Activated CD8-positive, alpha-beta memory T cell treated with anti-CD3 and anti-CD28 coated beads for 4 hours (primary cell): ENCODE data around the gene CYP20A1.
"Not testable (repeated sequence)": the region's sequence is repeated elsewhere in the genome, so short reads cannot be mapped to it uniquely, and the experiment has no call there.

Experiments
- DNase-seq, 2 donors: peaks; one replicate each; pipeline ENCODE4 v3.0.0-alpha.2; 2020; ENCODE audit warnings: low read depth in 2 of 2

Gene CYP20A1, protein sequence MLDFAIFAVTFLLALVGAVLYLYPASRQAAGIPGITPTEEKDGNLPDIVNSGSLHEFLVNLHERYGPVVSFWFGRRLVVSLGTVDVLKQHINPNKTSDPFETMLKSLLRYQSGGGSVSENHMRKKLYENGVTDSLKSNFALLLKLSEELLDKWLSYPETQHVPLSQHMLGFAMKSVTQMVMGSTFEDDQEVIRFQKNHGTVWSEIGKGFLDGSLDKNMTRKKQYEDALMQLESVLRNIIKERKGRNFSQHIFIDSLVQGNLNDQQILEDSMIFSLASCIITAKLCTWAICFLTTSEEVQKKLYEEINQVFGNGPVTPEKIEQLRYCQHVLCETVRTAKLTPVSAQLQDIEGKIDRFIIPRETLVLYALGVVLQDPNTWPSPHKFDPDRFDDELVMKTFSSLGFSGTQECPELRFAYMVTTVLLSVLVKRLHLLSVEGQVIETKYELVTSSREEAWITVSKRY

DNA sequence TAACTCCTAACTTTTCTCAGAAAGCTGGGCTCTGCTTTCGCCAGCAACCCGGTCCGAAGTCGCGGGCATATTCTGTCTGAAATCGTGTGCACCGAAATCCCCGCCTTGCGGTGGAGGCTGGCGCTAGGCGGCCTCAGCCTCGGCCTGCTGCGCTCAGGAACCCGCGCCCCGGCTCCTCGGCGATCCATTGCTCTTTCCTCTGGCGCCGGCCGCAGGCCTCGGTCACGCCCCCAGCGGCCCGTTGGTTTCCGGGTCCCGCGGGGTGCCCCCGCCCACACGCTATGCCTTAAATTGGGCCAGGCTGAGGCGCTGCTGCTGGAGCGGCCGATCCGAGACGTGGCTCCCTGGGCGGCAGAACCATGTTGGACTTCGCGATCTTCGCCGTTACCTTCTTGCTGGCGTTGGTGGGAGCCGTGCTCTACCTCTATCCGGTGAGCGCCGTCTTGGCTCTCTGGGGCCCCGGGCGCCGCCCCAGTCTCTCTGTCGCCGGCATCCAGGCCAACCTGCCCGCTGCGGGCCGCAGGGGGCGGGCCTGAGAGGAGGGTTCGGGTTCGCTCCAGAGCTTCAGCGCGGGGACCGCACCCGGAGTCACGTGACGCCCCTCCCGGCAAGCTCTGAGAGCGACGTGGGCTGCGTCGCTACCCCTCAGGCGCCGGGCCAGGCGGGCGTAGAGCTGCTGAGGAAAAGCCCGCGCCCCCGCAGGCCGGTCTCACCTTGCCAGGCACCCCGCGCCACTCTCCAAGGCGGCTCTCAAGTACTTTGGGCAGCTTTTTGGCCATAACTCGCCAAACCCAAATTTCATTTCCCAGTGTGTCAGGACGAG is at the start of gene CYP20A1:
Gene CYP20A1, plus strand, starts transcription at position 315 of the 823 bp plus-strand sequence. Its CDS starts 45 bp downstream, at position 360.
- peak; percentile 91 to 92 for DNase-seq

DNA sequence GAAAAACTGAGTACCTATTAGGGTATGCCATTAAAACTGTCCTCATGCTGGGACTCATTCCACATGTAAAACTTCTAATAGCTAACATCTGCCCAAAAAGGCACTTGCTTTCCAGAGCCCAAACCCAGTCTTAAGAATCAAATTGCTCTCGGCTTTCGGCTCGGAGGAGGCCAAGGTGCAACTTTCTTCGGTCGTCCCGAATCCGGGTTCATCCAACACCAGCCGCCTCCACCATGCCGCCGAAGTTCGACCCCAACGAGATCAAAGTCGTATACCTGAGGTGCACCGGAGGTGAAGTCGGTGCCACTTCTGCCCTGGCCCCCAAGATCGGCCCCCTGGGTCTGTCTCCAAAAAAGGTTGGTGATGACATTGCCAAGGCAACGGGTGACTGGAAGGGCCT is 48.3 kb upstream of the CYP20A1 start:
- not testable (repeated sequence) for DNase-seq

DNA sequence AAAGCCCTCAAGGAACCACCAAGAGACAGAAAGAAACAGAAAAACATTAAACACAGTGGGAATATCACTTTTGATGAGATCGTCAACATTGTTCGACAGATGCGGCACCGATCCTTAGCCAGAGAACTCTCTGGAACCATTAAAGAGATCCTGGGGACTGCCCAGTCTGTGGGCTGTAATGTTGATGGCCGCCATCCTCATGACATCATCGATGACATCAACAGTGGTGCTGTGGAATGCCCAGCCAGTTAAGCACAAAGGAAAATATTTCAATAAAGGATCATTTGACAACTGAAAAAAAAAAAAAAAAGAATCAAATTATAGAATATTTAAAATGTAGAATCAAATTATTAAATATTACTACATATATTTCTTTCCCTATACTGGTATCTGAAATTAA is 47.8 kb upstream of the CYP20A1 start:
- DNase-seq, result not testable (repeated sequence)

DNA sequence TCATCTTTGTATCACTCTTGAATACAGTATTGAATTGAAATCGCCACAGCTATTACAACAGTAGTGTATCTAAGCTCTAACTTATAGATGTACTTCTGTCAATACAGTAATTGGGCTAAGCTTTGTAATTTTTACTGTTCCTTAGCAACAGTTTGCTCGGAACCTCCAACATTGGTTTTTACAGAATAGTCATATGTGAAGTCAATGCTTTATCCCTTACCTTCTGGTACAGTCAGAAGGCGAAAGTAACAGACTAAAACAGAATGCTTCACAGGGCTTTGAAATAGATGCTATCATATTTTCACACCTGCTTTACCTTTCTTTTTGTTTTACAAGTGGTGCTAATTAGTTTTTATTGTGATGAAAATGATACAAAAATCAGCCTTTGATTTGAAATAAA is 46.9 kb upstream of the CYP20A1 start:
- DNase-seq, result no peak

DNA sequence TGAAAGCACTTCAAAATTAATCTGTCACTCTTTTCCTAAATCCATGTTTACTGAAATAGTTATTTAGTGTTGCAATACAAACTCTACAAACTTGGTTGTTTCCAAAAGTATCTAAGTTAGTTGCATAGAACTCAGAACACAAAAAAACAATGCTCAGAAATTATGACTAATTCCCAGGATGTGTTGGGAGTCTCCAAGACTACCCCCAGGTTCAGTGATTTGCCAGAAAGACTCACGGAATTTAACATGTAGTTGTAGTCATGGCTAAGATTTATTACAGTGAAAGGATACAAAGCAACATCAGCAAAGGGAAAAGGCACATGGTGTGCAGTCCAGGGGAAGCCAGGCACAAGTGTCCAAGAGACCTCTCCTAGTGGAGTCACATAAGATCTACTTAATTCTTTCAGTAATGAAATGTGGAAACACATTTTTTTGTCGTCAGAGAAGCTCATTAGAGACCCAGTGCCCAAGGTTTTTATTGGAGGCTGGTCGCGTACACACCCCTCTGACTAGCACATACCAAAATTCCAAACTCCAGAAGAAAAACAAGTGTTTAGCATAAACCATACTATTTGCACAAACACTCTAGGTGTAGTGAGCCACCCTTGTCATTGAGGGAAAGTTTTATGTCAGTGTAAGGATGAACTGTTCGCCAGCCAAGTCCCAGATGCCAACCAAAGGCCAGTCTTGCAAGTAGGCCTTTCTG is 43.3 kb upstream of the CYP20A1 start:
- DNase-seq, result no peak

DNA sequence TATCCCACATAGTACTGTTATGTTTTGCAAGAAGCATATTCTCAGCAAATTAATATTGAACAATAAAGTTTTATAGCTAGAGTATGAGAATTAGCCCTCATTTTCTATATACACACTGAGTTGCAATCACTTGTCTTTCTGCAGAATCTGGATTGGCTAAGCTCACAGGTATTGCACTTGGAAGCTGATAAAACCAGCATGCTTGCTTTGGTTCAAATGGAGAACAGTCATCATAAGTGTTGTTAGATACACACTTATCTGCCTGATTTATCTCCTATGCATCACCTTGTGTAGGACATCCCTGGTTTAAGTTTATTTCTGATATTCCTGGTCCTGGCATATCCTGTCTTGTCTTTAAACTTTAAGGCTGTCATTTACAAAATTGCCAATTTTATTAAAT is 38.0 kb upstream of the CYP20A1 start:
- DNase-seq, result no peak

DNA sequence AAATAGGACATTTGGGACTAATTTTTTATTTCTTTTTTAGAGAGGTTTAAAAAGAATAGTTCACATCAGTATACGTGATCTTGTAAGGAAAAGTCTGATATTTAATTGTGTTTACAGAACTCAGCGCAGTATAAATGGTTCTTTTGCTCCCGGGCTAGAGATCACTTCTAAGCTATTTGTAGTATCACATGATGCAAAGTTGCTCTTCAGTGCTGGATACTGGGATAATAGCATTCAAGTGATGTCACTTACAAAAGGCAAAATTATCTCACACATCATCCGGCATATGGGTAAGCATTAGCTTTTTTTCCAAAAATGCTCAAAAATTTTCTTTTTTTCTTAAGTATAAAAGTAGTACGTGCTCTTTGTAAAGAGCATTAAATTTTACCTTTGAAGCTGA is 37.4 kb upstream of the CYP20A1 start:
- no peak for DNase-seq

DNA sequence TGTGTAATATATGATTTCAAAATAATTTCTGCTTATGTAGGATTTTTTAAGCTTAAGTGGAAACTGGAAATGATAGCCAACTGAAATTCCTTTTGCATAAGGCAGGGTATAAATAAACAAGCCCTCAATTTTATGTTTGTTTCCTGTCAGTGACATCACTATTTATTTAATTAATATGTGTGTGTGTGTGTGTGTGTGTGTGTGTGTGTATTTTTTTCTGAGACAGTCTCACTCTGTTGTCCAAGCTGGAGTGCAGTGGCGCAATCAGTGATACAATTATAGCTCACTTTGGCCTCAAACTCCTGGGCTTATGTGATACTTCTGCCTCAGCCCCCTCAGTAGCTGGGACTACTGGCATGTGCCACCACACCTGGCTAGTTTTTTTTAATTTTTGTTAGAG is 29.3 kb upstream of the CYP20A1 start:
- no peak for DNase-seq

DNA sequence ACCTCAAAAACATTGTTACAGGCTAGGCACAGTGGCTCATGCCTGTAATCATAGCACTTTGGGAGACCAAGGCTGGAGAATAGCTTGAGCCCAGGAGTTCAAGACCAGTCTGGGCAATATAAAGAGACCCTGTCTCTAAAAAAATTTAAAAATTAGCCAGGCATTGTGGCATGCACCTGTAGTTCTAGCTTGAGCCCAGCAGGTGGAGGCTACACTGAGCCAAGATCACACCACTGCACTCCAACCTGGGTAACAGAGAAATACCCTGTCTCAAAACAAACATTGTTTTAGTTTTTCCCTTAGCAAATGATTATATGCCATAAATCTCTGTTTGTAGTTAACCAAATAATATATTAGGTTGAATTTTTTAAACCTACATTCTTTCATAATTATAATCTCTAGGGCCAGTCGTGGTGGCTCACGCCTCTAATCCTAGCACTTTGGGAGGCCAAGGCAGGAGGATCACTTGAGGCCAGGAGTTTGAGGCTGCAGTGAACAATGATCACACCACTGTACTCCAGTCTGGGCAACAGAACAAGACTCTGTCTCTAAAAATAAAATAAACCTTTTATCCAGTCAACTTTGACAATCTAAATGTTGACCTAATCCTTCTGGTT is 13.3 kb upstream of the CYP20A1 start:
- DNase-seq, result no peak

DNA sequence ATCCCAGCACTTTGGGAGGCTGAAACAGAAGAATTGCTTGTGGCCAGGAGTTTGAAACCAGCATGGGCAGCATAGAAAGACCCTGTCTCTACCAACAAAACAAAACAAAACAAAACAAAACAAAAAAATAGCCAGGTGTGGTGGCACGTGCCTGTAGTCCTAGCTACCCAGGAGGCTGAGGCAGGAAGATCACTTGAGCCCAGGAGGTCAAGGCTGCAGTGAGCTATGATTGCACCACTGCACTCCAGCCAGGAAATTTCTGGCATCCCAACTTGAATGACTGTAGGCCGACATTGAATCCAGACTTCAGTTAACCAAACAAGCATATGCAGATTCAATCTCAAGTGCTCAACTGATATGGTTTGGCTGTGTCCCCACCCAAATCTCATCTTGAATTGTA is 9.1 kb upstream of the CYP20A1 start:
- not testable (repeated sequence) for DNase-seq

DNA sequence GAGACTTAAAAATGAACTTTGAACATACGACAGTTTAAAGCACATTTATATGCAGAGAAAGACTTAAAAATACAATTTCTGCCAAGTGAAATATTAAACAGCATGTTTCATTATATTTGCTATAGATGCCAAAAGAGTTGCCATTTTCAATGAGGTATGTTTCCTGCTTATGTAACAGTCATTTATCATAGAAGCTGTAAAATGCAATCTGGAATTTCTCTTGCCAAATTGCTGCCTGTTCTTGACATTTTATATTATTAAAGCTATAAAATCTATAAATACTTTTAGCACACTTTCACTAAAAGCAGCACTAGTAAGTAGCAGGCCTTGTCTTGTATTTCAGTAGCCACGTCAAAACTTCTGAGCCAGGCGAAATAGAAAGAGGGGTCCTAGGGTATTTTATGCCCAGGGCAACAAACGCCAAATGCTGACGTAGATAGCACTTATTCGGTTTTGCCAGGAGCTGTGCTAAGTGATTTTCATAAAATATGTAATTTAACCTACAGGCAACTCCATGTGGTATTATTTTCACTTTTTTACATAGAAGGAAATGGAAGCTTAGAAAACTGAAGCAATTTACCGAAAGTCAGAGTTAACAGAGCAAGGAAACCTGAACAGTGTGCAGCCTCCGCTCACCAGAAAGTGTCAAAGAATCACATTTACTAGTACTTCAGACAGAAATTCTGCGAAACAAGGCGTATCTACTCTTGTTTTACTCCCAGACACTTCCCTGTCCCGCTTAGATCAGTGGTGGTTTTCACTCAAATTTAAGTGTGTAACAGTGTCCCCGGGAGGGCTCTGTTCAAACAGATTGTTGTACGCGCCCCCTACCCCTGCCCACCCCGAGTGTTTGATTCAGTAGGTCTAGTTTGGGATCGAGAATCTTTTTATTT is 1.2 kb upstream of the CYP20A1 start:
- DNase-seq, result no peak

DNA sequence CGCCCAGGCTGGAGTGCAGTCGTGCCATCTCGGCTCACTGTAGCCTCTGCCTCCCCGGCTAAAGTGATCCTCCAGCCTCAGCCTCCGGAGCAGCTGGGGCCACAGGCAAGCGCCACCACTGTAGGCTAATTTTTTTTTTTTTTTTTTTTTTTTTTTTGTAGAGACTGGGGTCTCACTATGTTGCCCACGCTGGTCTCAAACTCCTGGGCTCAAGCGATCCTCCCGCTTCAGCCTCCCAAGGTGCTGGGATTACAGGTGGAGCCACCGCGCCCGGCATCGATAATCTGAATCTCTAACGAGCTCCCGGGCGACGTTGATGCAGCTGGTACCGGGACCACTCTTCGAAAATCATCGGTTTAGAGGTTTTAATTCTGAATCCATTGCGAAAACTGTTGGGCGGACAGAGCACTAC is 520 bp upstream of the CYP20A1 start:
- DNase-seq, result peak in 1 of 2 donors; percentile 1

DNA sequence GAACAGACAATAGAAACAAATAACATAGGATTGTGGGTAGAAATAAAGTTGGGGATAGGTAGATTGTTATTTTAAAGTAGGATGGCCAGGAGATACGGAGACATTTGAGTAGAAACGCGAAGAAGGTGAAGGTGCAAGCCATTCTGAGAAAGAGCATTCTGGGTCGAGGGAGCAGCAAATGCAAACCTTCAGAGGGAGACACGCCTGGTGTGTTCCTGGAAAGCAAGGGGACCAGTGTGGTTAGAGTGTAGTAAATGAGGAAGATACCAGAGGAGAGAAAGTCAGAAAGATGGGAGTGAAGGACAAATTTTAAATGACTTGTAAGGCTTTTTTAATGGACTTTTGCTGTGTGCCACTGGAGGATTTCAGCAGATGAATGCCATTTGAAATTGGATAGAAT is 1.7 kb downstream of the CYP20A1 start:
- no peak for DNase-seq

DNA sequence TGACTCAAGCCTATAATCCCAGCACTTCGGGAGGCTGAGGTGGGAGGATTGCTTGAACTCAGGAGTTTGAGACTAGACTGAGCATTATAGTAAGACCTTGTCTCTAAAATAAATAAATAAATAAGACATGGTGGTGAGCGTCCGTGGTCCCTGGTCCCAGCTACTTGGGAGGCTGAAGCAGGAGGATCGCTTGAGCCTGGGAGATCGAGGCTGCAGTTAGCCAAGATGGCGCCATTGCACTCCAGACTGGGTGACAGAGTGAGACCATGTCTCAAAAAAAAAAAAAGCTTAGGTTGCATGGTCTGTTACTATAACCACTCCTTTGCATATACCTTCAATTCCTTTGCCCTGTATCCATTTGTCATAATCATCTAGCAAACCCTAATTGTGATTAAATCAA is 3.7 kb downstream of the CYP20A1 start:
- DNase-seq, result no peak

DNA sequence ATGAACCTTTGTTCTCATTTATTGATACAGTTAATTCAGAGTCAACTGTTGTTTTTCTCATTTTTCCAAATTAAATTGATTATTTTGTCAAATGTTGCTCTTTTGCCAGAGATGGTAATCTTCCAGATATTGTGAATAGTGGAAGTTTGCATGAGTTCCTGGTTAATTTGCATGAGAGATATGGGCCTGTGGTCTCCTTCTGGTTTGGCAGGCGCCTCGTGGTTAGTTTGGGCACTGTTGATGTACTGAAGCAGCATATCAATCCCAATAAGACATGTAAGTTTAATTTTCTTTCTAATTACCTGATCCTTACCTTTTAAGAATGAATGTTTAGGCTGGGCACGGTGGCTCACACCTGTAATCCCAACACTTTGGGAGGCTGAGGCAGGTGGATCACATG is 7.8 kb downstream of the CYP20A1 start:
- DNase-seq, result no peak

DNA sequence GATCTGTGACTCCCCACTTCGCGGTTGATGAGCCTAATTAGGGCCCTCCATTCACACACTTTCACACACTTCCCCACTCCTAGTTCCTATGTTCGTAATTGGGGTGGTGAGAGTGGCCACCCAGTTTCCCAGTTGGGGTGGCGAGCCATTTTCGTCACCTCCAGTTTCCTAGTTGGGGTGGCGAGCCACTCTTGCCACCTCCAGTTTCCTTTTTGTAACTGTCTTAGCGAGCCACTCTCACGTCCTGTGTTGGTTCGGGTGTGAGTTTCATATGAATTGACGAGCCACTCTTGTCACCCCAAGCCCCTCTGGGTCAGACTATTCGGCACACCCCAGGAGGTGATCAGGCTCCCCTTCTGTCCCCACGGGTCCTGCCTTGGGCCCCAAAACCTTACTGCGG is 14.0 kb downstream of the CYP20A1 start:
- DNase-seq, result no peak

DNA sequence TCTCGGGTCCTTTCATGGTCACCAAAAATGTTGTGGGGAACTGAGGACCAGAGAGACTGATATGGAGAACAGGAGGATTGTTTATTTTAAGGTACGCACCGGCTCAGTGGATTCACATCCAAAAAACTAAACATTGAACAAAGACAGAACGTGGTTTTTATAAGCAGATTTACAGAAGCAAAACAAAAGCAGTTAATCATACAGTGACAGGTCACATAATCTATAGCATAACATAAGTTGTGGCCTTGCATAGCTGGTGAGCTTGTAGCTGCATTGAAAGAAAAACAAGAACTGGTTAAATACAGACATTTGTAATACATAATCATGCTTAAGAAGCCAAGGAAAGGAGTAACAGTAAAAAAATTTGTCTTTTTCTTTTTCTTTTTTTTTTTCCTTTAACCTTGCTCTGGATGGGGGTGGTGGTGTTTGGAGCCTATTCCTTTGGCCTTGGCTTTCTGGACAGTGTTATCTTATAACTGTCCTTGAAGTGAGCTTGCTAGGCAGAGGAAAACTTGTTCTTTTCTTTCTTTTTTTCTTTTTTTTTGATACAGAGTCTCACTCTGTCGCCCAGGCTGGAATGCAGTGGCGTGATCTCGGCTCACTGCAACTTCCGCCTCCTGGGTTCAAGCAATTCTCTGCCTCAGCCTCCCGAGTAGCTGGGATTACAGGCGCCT is 14.7 kb downstream of the CYP20A1 start:
- not testable (repeated sequence) for DNase-seq

DNA sequence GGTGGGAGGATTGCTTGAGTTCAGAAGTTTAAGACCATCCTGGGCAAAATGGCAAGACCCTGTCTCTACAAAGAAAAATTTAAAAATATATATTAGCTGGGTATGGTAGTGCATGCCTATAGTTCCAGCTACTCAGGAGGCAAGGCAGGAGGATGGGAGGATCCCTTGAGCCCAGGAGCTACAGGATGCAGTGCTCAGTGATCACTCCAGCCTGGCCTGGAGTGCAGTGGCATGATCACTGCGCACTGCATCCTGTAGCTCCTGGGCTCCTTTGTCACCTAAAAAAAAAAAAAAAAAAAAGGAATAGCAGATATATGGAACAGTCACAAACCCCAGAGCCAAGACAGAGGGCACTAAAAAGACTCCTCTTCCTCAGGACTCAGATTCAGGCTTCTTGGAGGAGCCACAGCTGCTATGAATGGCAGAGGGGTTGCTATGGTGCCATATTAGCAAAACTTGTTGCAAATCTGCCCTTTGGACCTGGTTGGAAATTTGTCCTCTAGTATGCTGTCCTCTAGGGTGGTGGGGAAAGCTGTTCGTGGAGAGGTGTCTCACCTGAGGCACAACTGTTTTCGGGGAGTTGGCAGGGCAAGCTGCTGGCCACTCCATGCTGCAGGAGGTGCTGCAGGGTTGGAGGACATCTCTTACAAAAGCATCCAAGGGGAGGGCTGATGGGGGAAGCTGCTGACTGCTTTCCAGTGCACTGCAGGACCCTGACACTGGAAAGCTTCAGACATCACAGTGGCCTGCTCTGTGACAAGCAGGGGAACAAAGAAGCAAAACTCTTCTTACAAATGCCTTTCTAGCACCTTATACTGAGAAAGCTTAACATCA is 22.7 kb downstream of the CYP20A1 start:
- no peak for DNase-seq

DNA sequence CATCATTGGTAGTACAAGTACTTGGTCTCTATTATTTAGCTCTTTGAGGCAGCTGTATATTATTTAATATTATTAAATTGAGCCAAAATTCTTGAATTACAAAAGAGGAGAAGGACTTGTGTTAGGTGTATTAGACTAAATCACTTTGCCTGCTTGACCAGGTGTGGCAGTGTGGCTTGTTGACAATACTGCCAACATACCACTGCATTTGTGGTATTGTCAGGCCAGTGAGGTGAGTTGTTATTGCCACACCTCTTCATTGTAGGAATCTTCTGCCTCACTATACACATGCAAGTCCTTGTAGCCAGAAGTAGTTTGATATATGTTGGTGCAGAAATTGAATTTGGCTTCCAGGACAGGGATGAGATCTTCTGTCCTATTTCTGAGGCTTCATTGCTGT is 40.5 kb downstream of the CYP20A1 start:
- DNase-seq, result no peak
